Panc1 (cell line): Measurements from ENCODE around the gene SYDE2. TPM values are rescaled to one million over a fixed set of nuclear protein-coding genes. Genes with fewer than 3 reads are reported as not detected.
A peak's percentile ranks its signal among the peaks of the same experiment; 100 is the strongest.

ENCODE experiments used
- ATAC-seq: fragments of 200-7000 bp; cut with Tn5 transposase; 2 replicates; pipeline ENCODE4 v1.9.1; 2020; ENCODE audit warnings: mild to moderate bottlenecking, moderate library complexity
- BruUV-seq: library from RNA; stranded (reverse); fragments of 400-500 nt; replicated peaks from 2 replicates; lab custom pipeline; 2021; lab: Mats Ljungman, UMichigan
- CTCF ChIA-PET: fragments of 300-600 bp; sonication (Branson Sonifier 250); formaldehyde crosslinking; loops from one replicate; lab custom pipeline; 2022; ENCODE audit warnings: antibody characterized with exemption; lab: Charles Lee
- POLR2A ChIA-PET: fragments of 300-600 bp; sonication (Branson Sonifier 250); formaldehyde crosslinking; loops from one replicate; lab custom pipeline; 2022; ENCODE audit warnings: antibody characterized with exemption; lab: Charles Lee
- DNase-seq: peaks from one replicate; pipeline ENCODE4 v3.0.0-alpha.2; 2010; ENCODE audit warnings: low read depth, low spot score
- H3K27ac ChIP-seq: 2 replicates; pipeline ENCODE4 v1.5.1; 2011; ENCODE audit warnings: mild to moderate bottlenecking, low read length, inconsistent platforms
- H3K27me3 ChIP-seq: fragments of 200-500 bp; sonication (Bioruptor generic); 2 replicates; pipeline ENCODE4 v1.6.0; 2014; ENCODE audit warnings: low read length, inconsistent platforms; ENCODE audit not compliant: control insufficient read depth, insufficient read depth
- H3K36me3 ChIP-seq: fragments of 200-500 bp; sonication (Bioruptor generic); 2 replicates; pipeline ENCODE4 v1.5.1; 2014; ENCODE audit warnings: inconsistent platforms, mild to moderate bottlenecking, low read length, moderate library complexity; ENCODE audit not compliant: control insufficient read depth, insufficient read depth
- H3K4me1 ChIP-seq: 2 replicates; pipeline ENCODE4 v1.5.1; 2011; ENCODE audit warnings: inconsistent platforms, mild to moderate bottlenecking, low read length, moderate library complexity; ENCODE audit not compliant: control insufficient read depth, insufficient read depth
- H3K4me3 ChIP-seq, 2 experiments: 2 replicates each; pipeline ENCODE4 v1.5.1; 2011 to 2012; ENCODE audit warnings: low read depth in 2 of 2, low read length in 2 of 2, mild to moderate bottlenecking in 2 of 2, inconsistent platforms in 1 of 2, moderate library complexity in 1 of 2
- H3K9me3 ChIP-seq: fragments of 200-500 bp; sonication (Bioruptor generic); 2 replicates; pipeline ENCODE4 v1.5.1; 2014; ENCODE audit warnings: low read depth, mild to moderate bottlenecking, inconsistent platforms, low read length, moderate library complexity; ENCODE audit not compliant: control insufficient read depth, insufficient read depth
- CTCF ChIP-seq: fragments of 450-650 bp; IDR thresholded peaks from 2 replicates; pipeline ENCODE4 v1.5.1; 2017; ENCODE audit warnings: mild to moderate bottlenecking
- POLR2AphosphoS5 ChIP-seq: IDR thresholded peaks from 2 replicates; pipeline ENCODE4 v1.6.1; 2012; ENCODE audit warnings: mild to moderate bottlenecking, low read depth, low read length, moderate library complexity
- REST ChIP-seq, 2 experiments: IDR thresholded peaks; 2 replicates each; pipeline ENCODE4 v1.6.1; 2011 to 2012; ENCODE audit warnings: low read depth in 2 of 2, control low read depth in 1 of 2, low read length in 1 of 2, mild to moderate bottlenecking in 1 of 2, moderate library complexity in 1 of 2; ENCODE audit not compliant: insufficient read depth in 1 of 2
- SIN3A ChIP-seq: IDR thresholded peaks from 2 replicates; pipeline ENCODE4 v1.6.1; 2012; ENCODE audit warnings: low read depth, mild to moderate bottlenecking, low read length, moderate library complexity, borderline replicate concordance; ENCODE audit not compliant: insufficient read depth
- TCF7L2 ChIP-seq: IDR thresholded peaks from 2 replicates; pipeline ENCODE4 v1.6.1; 2011; ENCODE audit warnings: mild to moderate bottlenecking, low read depth, low read length, inconsistent platforms
- in situ Hi-C: cut with HindIII; loops from 2 replicates; pipeline ENCODE4 v1.10.0; 2016; ENCODE audit warnings: low sequenced_read_pairs, low pct_unique_long_range_greater_than_20kb
- intact Hi-C: fragments of 100-400 bp; cut with micrococcal nuclease; formaldehyde crosslinking; loops from one replicate; pipeline ENCODE4 v1.10.0; 2022; ENCODE audit not compliant: unreplicated experiment
- total RNA-seq: library from RNA; stranded (reverse); gene quantifications from one replicate; pipeline ENCODE4 v1.2.1, GENCODE V29; 2021; ENCODE audit not compliant: unreplicated experiment

Gene SYDE2
- total RNA-seq, 1 experiment from 2014 or later, result 18.2 TPM

GRCh38 chr1:85135392-85135798 lies 65.4 kb downstream of the SYDE2 start:
- no TSS peak for BruUV-seq
- ChIA-PET POLR2A (interaction anchor here (0.7 kb wide), 2 partner anchors 19 to 176 kb away, joined by 8 to 13 read pairs; no protein-coding TSS in a partner anchor), CTCF (no interaction called here)
- H3K27me3 ChIP-seq, result no peaks in the 10 kb centered on the region
- in situ Hi-C loops, result no loop called here
- peaks cover 5% of the 10 kb centered on the region; the same call in 1 of the 2 replicates for H3K4me1 ChIP-seq
- DNase-seq (no peak), ATAC-seq (0 out of 2 replicates have a peak, but pooled peaks have one; percentile 21)
- H3K4me3 ChIP-seq, result no peak overlapping the region
- TF ChIP-seq CTCF, result no peak
- no peak for TF ChIP-seq POLR2AphosphoS5
- TF ChIP-seq SIN3A, result no peak
- TF ChIP-seq TCF7L2, result no peak
- no peak for TF ChIP-seq REST (IDR thresholded peaks at IDR 0.05; ENCODE audit: insufficient read depth in 1 of 2, low read depth in 2 of 2, low read length in 1 of 2)
- no peaks in the 10 kb centered on the region for H3K9me3 ChIP-seq
- H3K36me3 ChIP-seq, result no peaks in the 10 kb centered on the region
- intact Hi-C loops, result no loop called here
- no peak overlapping the region for H3K27ac ChIP-seq

- Histone ChIP-seq H3K4me1 (peaks cover 5% of the 10 kb centered on the region; the same call in 1 of the 2 replicates), H3K36me3 (no peaks in the 10 kb centered on the region), H3K4me3 (no peak overlapping the region), H3K27ac (no peak overlapping the region), H3K9me3 (no peaks in the 10 kb centered on the region), H3K27me3 (peaks cover 4% of the 10 kb centered on the region)
- no peak for TF ChIP-seq POLR2AphosphoS5
- TF ChIP-seq REST (IDR thresholded peaks at IDR 0.05; ENCODE audit: insufficient read depth in 1 of 2, low read depth in 2 of 2, low read length in 1 of 2), result no peak
- no peak for TF ChIP-seq SIN3A
- TF ChIP-seq TCF7L2, result no peak
- no peak for TF ChIP-seq CTCF
- in situ Hi-C loops, result no loop called here
- ChIA-PET CTCF (no interaction called here), POLR2A (interaction anchor here (0.7 kb wide), 2 partner anchors 19 to 175 kb away, joined by 8 to 13 read pairs; no protein-coding TSS in a partner anchor)
- intact Hi-C loops, result no loop called here
- BruUV-seq, result no TSS peak
- DNase-seq (no peak), ATAC-seq (0 out of 2 replicates have a peak, but pooled peaks have one; percentile 46)
Observed at GRCh38 chr1:85134583-85135391, 66.0 kb downstream of the SYDE2 start.
